Natural killer cell (primary cell): ENCODE measurements around the gene G0S2. TPM values are rescaled to one million over a fixed set of nuclear protein-coding genes. Genes with fewer than 3 reads are reported as not detected.

ENCODE experiments used
- ATAC-seq, 3 donors: fragments of 150-1000 bp in 2 of 3; fragments of 200-7000 bp in 1 of 3; cut with Tn5 transposase; 1 replicate in 1 of 3; 2 replicates in 2 of 3; pipeline ENCODE4 v1.10.0; 2021; ENCODE audit warnings: mild to moderate bottlenecking in 2 of 3, moderate library complexity in 2 of 3
- DNase-seq, 2 donors: peaks; one replicate each; pipeline versions ENCODE4 v3.0.0 to v3.0.0-alpha.2; 2013 to 2021; ENCODE audit warnings: mixed read lengths in 1 of 2
- H3K27ac ChIP-seq: one replicate; pipeline ENCODE4 v1.5.1; 2013; ENCODE audit warnings: mild to moderate bottlenecking, low read length
- H3K27me3 ChIP-seq: one replicate; pipeline ENCODE4 v1.6.1; 2013; ENCODE audit warnings: low read length; ENCODE audit not compliant: control insufficient read depth, insufficient read depth
- H3K36me3 ChIP-seq: one replicate; pipeline ENCODE4 v1.6.1; 2013; ENCODE audit warnings: low read length; ENCODE audit not compliant: control insufficient read depth, insufficient read depth
- H3K4me1 ChIP-seq: one replicate; pipeline ENCODE4 v1.6.1; 2013; ENCODE audit warnings: low read length; ENCODE audit not compliant: control insufficient read depth, insufficient read depth
- H3K4me3 ChIP-seq: one replicate; pipeline ENCODE4 v1.5.1; 2013; ENCODE audit warnings: low read length
- H3K9me3 ChIP-seq: one replicate; pipeline ENCODE4 v1.6.1; 2013; ENCODE audit warnings: low read length; ENCODE audit not compliant: control insufficient read depth, insufficient read depth
- H3K27ac Mint-ChIP-seq, 2 donors: one replicate each; pipeline ENCODE4 v1.8.0; 2022; ENCODE audit warnings: mild to moderate bottlenecking in 2 of 2, mixed read lengths in 2 of 2, moderate library complexity in 1 of 2
- H3K27me3 Mint-ChIP-seq, 2 donors: one replicate each; pipeline ENCODE4 v1.8.0; 2022; ENCODE audit warnings: low read depth in 2 of 2, mixed read lengths in 2 of 2
- H3K36me3 Mint-ChIP-seq: one replicate; pipeline ENCODE4 v1.8.0; 2022; ENCODE audit warnings: mixed read lengths
- H3K4me1 Mint-ChIP-seq, 2 donors: one replicate each; pipeline ENCODE4 v1.8.0; 2022; ENCODE audit warnings: mixed read lengths in 2 of 2
- H3K4me3 Mint-ChIP-seq: one replicate; pipeline ENCODE4 v1.8.0; 2022; ENCODE audit warnings: mild to moderate bottlenecking, moderate library complexity, mixed read lengths
- H3K9me3 Mint-ChIP-seq, 2 donors: one replicate each; pipeline ENCODE4 v1.8.0; 2022; ENCODE audit warnings: mixed read lengths in 2 of 2
- CTCF ChIP-seq: fragments of 200-600 bp; IDR thresholded peaks from one replicate; pipeline ENCODE4 v1.8.0; 2022; ENCODE audit warnings: antibody characterized with exemption
- WGBS: methylation state at CpG from one replicate; pipeline ENCODE4 v1.1.7; 2013; ENCODE audit warnings: missing lambda C conversion rate; ENCODE audit not compliant: insufficient coverage; 5-methylcytosine and 5-hydroxymethylcytosine counted together
- intact Hi-C: fragments of 100-400 bp; cut with micrococcal nuclease; formaldehyde crosslinking; loops from one replicate; pipeline ENCODE4 v1.14.2; 2022
- total RNA-seq, 4 donors: library from RNA; stranded (reverse); fragments of 120-200 nt in 1 of 4; gene quantifications; one replicate each; pipeline versions ENCODE4 v1.2.3 to v1.2.4, GENCODE V29; 2013 to 2022

Gene G0S2
- total RNA-seq, 3 donors from 2014 or later (not counting 1 experiment from before 2014, with no cell fraction given), result 15.3 to 132 (median 22.0) TPM

DNA sequence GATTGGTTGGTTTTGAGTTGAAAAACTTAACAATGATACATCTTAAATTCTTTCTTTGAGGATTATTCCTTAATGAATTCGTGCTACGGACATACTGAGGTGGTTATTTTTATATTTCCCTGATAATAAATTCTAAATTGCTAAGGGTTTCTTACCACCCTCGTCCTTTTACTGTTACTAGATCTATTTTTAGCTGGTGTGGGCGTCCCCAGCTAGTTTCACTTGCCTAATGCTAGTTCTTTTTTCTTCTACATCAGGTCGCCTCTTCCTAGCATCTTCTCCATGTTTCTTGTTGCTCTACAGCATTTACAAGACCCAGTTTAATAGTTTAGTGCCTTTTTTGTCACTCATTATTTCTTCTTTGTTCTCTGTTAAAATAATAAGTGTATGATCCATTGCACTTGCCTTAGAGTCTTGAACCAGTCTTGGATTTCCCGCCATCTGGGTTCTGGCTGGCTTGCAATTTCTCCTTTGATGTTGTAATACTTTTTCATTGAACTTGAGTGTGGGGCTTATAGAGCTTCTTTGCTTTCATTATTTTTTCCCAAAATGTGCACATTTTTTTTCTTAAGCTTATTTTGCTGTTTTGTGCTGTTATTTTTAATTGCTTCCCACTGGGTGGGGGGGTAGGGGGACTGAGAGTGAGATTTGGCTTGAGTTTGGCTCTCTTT, 28.8 kb downstream of the G0S2 start:
- Mint-ChIP-seq H3K4me3 (no peak overlapping the region), H3K36me3 (no peaks in the 10 kb centered on the region), H3K4me1 (no peaks in the 10 kb centered on the region), H3K27me3 (peaks cover 8 to 9% of the 10 kb centered on the region in 2 donors), H3K9me3 (no peaks in the 10 kb centered on the region), H3K27ac (no peak overlapping the region)
- no peak for TF ChIP-seq CTCF
- intact Hi-C loops, result no loop called here
- WGBS, result 60% methylated on average over 6 of the region's 6 CpGs
- no peak overlapping the region for H3K4me3 ChIP-seq
- no peaks in the 10 kb centered on the region for H3K36me3 ChIP-seq
- no peaks in the 10 kb centered on the region for H3K4me1 ChIP-seq
- DNase-seq (no peak), ATAC-seq (no peak)
- no peak overlapping the region for H3K27ac ChIP-seq
- peaks cover 2% of the 10 kb centered on the region for H3K27me3 ChIP-seq
- H3K9me3 ChIP-seq, result no peaks in the 10 kb centered on the region

DNA sequence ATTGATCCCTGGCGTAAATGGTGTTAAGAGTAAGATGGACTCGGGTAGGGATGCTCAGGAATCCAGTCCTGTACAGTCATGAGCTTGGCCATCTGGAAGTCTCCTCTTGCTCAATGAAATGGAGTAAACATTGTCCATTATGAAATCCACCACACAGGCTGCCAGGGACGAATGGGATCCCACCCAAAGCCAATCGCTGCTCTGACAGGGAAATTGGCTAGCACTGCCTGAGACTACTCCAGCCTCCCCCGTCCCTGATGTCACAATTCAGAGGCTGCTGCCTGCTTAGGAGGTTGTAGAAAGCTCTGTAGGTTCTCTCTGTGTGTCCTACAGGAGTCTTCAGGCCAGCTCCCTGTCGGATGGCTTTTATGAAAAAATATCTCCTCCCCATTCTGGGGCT, 29.4 kb downstream of the G0S2 start, which contains the start of gene HSD11B1:
HSD11B1 (plus strand) TSS at position 263 of the 400 bp plus-strand sequence; CDS start at position 360, 97 bp downstream.
- no peak within 1 kb of the TSS for H3K4me3 Mint-ChIP-seq
- no peak within 1 kb of the TSS for H3K27ac Mint-ChIP-seq
- H3K27me3 Mint-ChIP-seq, result peaks cover 8 to 9% of the 10 kb centered on the region in 2 donors
- Histone ChIP-seq H3K4me3 (no peak within 1 kb of the TSS), H3K27me3 (peaks cover 2% of the 10 kb centered on the region), H3K36me3 (no peaks in the 10 kb centered on the region), H3K27ac (no peak within 1 kb of the TSS), H3K4me1 (no peaks in the 10 kb centered on the region), H3K9me3 (no peaks in the 10 kb centered on the region)
- 95% methylated on average over 5 of the region's 6 CpGs for WGBS
- intact Hi-C loops, result no loop called here
- no peaks in the 10 kb centered on the region for H3K4me1 Mint-ChIP-seq
- ATAC-seq (no peak), DNase-seq (no peak)
- TF ChIP-seq CTCF, result no peak
- no peaks in the 10 kb centered on the region for H3K9me3 Mint-ChIP-seq
- no peaks in the 10 kb centered on the region for H3K36me3 Mint-ChIP-seq

GRCh38 chr1:209705033-209705598, 29.9 kb downstream of the G0S2 start:
- no peak for TF ChIP-seq CTCF
- Mint-ChIP-seq H3K27ac (no peak overlapping the region), H3K27me3 (peaks cover 8 to 9% of the 10 kb centered on the region in 2 donors), H3K9me3 (no peaks in the 10 kb centered on the region), H3K4me1 (no peaks in the 10 kb centered on the region), H3K36me3 (no peaks in the 10 kb centered on the region), H3K4me3 (no peak overlapping the region)
- intact Hi-C loops, result no loop called here
- H3K9me3 ChIP-seq, result no peaks in the 10 kb centered on the region
- no peak overlapping the region for H3K27ac ChIP-seq
- no peak for ATAC-seq
- WGBS, result 91% methylated on average over 2 of the region's 2 CpGs
- H3K4me1 ChIP-seq, result no peaks in the 10 kb centered on the region
- H3K36me3 ChIP-seq, result no peaks in the 10 kb centered on the region
- no peak for DNase-seq
- H3K4me3 ChIP-seq, result no peak overlapping the region
- peaks cover 2% of the 10 kb centered on the region for H3K27me3 ChIP-seq
